Lower lobe of right lung (tissue), 2 donors: ENCODE data around the gene F13B. TPM values are rescaled to one million over a fixed set of nuclear protein-coding genes. Genes with fewer than 3 reads are reported as not detected.

Source experiments
- ATAC-seq, 2 donors: fragments of 200-7000 bp; cut with Tn5 transposase; one replicate each; pipeline ENCODE4 v1.9.1; 2020 to 2022; ENCODE audit warnings: mild to moderate bottlenecking in 2 of 2, moderate library complexity in 2 of 2
- DNase-seq: peaks from one replicate; pipeline ENCODE4 v3.0.0-alpha.2; 2020
- H3K27ac ChIP-seq: fragments of 200-600 bp; one replicate; pipeline ENCODE4 v1.8.0; 2022
- H3K27me3 ChIP-seq: fragments of 200-600 bp; one replicate; pipeline ENCODE4 v1.8.0; 2022; ENCODE audit warnings: low read depth
- H3K36me3 ChIP-seq: fragments of 200-600 bp; one replicate; pipeline ENCODE4 v1.8.0; 2022; ENCODE audit warnings: mild to moderate bottlenecking
- H3K4me1 ChIP-seq: fragments of 200-600 bp; one replicate; pipeline ENCODE4 v1.8.0; 2022
- H3K4me3 ChIP-seq: fragments of 200-600 bp; one replicate; pipeline ENCODE4 v1.8.0; 2022; ENCODE audit warnings: mild to moderate bottlenecking
- H3K9me3 ChIP-seq: fragments of 200-600 bp; one replicate; pipeline ENCODE4 v1.8.0; 2022
- CTCF ChIP-seq: fragments of 200-600 bp; IDR thresholded peaks from one replicate; pipeline ENCODE4 v1.8.0; 2022; ENCODE audit warnings: antibody characterized with exemption, mild to moderate bottlenecking
- intact Hi-C: fragments of 100-400 bp; cut with DNase I; formaldehyde crosslinking; loops from one replicate; pipeline ENCODE4 v1.11.0; 2022
- total RNA-seq: library from RNA; stranded (reverse); fragmentation: NEBNext Ultra II Directional; extraction: Animal tissue kit (Norgen Biotek cat#: 25700); gene quantifications from one replicate; pipeline ENCODE4 v1.2.1, GENCODE V29; 2021
- donor health status: DM: no; HTN: yes; CAD: no; lungs with severe emphysema.

Gene F13B
- total RNA-seq, 1 donor from 2014 or later, result not detected

- no peak overlapping the region for H3K4me3 ChIP-seq
- no peaks in the 10 kb centered on the region for H3K9me3 ChIP-seq
- no peaks in the 10 kb centered on the region for H3K27me3 ChIP-seq
- H3K27ac ChIP-seq, result no peak overlapping the region
- no peaks in the 10 kb centered on the region for H3K36me3 ChIP-seq
- no peak for DNase-seq
- no peak for TF ChIP-seq CTCF
- no peaks in the 10 kb centered on the region for H3K4me1 ChIP-seq
- ATAC-seq, result no peak
- intact Hi-C loops, result no loop called here
Observed at GRCh38 chr1:197092491-197093023, 25.5 kb upstream of the F13B start.

- no peak overlapping the region for H3K27ac ChIP-seq
- no peak overlapping the region for H3K4me3 ChIP-seq
- ATAC-seq (no peak), DNase-seq (no peak)
- no peaks in the 10 kb centered on the region for H3K4me1 ChIP-seq
- H3K9me3 ChIP-seq, result no peaks in the 10 kb centered on the region
- TF ChIP-seq CTCF, result no peak
- intact Hi-C loops, result no loop called here
- no peaks in the 10 kb centered on the region for H3K36me3 ChIP-seq
- no peaks in the 10 kb centered on the region for H3K27me3 ChIP-seq
Observed at GRCh38 chr1:197083474-197083873, 16.4 kb upstream of the F13B start.

- H3K4me3 ChIP-seq, result no peak overlapping the region
- no peak overlapping the region for H3K27ac ChIP-seq
- intact Hi-C loops, result no loop called here
- no peaks in the 10 kb centered on the region for H3K9me3 ChIP-seq
- H3K4me1 ChIP-seq, result no peaks in the 10 kb centered on the region
- TF ChIP-seq CTCF, result no peak
- H3K27me3 ChIP-seq, result no peaks in the 10 kb centered on the region
- no peaks in the 10 kb centered on the region for H3K36me3 ChIP-seq
- ATAC-seq (no peak), DNase-seq (no peak)
Observed at GRCh38 chr1:197081117-197081753, 14.2 kb upstream of the F13B start.

- ATAC-seq (no peak), DNase-seq (no peak)
- intact Hi-C loops, result no loop called here
- no peak overlapping the region for H3K27ac ChIP-seq
- H3K27me3 ChIP-seq, result no peaks in the 10 kb centered on the region
- no peak overlapping the region for H3K4me3 ChIP-seq
- no peaks in the 10 kb centered on the region for H3K36me3 ChIP-seq
- TF ChIP-seq CTCF, result no peak
- H3K4me1 ChIP-seq, result no peaks in the 10 kb centered on the region
- H3K9me3 ChIP-seq, result no peaks in the 10 kb centered on the region
Observed at GRCh38 chr1:197080323-197080722, 13.3 kb upstream of the F13B start.

- TF ChIP-seq CTCF, result no peak
Observed at GRCh38 chr1:197076585-197076984, 9.5 kb upstream of the F13B start.

More at GRCh38 chr1:197076585-197076984, 9.5 kb upstream of the F13B start:
- Histone ChIP-seq H3K9me3 (no peaks in the 10 kb centered on the region), H3K27ac (no peak overlapping the region), H3K4me3 (no peak overlapping the region), H3K27me3 (no peaks in the 10 kb centered on the region), H3K36me3 (no peaks in the 10 kb centered on the region), H3K4me1 (no peaks in the 10 kb centered on the region)
- intact Hi-C loops, result no loop called here
- ATAC-seq (no peak), DNase-seq (no peak)
